GM20000 (cell line): ENCODE measurements around the gene BACH2.
"Not testable (repeated sequence)": the region's sequence is repeated elsewhere in the genome, so short reads cannot be mapped to it uniquely, and the experiment has no call there.

ENCODE experiments used
- DNase-seq: peaks from one replicate; pipeline ENCODE4 v3.0.0; 2012; ENCODE audit warnings: low spot score
- CTCF ChIP-seq: IDR thresholded peaks from 2 replicates; pipeline ENCODE4 v1.5.1; 2012; ENCODE audit warnings: mild to moderate bottlenecking, control low read depth; ENCODE audit errors: extremely low read depth, missing control alignments

Gene BACH2

GRCh38 chr6:89977808-89978748 is 318.6 kb downstream of the BACH2 start:
- TF ChIP-seq CTCF: no peak
- DNase-seq: no peak

GRCh38 chr6:89976694-89977020 is 320.0 kb downstream of the BACH2 start:
- DNase-seq: no peak
- no peak for TF ChIP-seq CTCF

GRCh38 chr6:89975991-89976693 is 320.5 kb downstream of the BACH2 start:
- no peak for TF ChIP-seq CTCF
- no peak for DNase-seq

GRCh38 chr6:89975366-89975765 is 321.3 kb downstream of the BACH2 start:
- no peak for TF ChIP-seq CTCF
- DNase-seq: no peak

- no peak for TF ChIP-seq CTCF
- no peak for DNase-seq
These were observed 321.8 kb downstream of the BACH2 start for GRCh38 chr6:89974834-89975233.

GRCh38 chr6:89972025-89972381 is 324.6 kb downstream of the BACH2 start:
- no peak for DNase-seq
- no peak for TF ChIP-seq CTCF

- DNase-seq: not testable (repeated sequence)
These were observed 325.2 kb downstream of the BACH2 start for GRCh38 chr6:89971338-89972024.
